GM13976 (cell line): ENCODE measurements around the gene CCP110.

Experiments
- DNase-seq: peaks from one replicate; pipeline ENCODE4 v3.0.0; 2012; ENCODE audit warnings: low spot score
- CTCF ChIP-seq: IDR thresholded peaks from 2 replicates; pipeline ENCODE4 v1.5.1; 2012; ENCODE audit warnings: borderline replicate concordance, mild to moderate bottlenecking; ENCODE audit not compliant: insufficient read depth; ENCODE audit errors: extremely low read depth, missing control alignments, control extremely low read depth
- in situ Hi-C: fragments of 300-500 bp; cut with MboI; formaldehyde crosslinking; loops from one replicate; pipeline ENCODE4 v1.12.0; 2022; ENCODE audit warnings: low sequenced_read_pairs, mixed read lengths, inconsistent platforms; ENCODE audit not compliant: unreplicated experiment

The CCP110 gene

GRCh38 chr16:19523184-19523558 lies 571 bp upstream of the CCP110 start:
- DNase-seq, result no peak
- no peak for TF ChIP-seq CTCF
- in situ Hi-C loops, result no loop called here

GRCh38 chr16:19524356-19524615 lies 544 bp downstream of the CCP110 start:
- DNase-seq, result no peak
- no peak for TF ChIP-seq CTCF
- in situ Hi-C loops, result no loop called here

DNA sequence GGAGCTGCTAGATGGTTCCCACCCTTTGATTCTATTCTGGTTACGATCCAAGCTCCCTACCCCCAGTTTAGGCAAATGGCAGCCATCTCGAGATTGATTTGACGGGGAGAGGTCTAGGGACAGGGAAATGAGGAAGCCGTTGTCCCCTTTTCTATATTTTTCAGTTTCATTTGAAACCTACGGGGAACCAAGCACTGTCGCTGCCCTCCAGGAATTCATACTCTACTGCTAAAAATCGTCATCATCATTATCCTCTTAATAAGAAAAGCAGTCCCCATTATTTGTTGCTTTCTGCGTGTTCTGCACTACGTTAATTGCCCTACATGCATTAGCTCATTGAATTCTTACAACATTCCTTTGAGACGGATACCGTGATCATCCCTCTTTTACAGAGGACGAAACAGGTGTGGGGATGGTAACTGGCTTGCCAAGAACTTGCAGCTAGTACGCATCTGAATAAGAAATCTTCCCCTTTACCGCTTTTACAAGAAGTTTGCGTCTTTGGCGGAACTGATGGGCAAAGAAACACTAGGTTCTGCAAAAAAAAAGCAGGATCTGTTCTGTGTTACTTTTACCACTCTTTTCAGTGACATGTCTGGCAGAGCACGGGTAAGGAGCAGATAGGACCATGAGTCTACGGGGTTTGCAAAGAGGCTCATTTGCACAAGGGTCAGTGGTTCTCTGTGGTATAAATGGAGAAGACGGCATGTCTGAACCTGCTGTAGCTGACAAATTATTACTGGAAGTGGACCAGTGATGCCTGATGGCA lies 1.1 kb downstream of the CCP110 start:
- no peak for TF ChIP-seq CTCF
- DNase-seq, result peak; percentile 30
- in situ Hi-C loops, result no loop called here

- no peak for TF ChIP-seq CTCF
- in situ Hi-C loops, result no loop called here
- no peak for DNase-seq
These were observed 1.6 kb downstream of the CCP110 start for GRCh38 chr16:19525385-19525723.

GRCh38 chr16:19527161-19527560 lies 3.4 kb downstream of the CCP110 start:
- in situ Hi-C loops, result no loop called here
- no peak for TF ChIP-seq CTCF
- no peak for DNase-seq

DNA sequence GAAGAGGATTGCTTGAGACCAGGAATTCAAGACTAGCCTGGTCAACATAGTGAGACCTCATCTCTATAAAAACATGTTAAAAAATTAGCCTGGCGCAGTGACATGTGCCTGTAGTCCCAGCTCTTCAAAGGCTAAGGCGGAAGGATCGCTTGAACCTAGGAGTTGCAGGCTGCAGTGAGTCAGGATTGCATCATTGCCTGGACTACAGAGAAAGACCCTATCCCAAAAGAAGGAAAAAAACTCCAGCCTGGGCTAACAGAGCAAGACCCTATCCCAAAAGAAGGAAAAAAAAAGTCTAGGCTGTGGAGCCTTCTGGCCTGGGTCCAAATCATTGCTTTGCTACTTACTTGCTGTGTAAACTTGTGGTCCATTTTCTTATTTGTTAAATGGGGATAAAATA lies 4.9 kb downstream of the CCP110 start:
- no peak for DNase-seq
- no peak for TF ChIP-seq CTCF
- in situ Hi-C loops, result no loop called here

DNA sequence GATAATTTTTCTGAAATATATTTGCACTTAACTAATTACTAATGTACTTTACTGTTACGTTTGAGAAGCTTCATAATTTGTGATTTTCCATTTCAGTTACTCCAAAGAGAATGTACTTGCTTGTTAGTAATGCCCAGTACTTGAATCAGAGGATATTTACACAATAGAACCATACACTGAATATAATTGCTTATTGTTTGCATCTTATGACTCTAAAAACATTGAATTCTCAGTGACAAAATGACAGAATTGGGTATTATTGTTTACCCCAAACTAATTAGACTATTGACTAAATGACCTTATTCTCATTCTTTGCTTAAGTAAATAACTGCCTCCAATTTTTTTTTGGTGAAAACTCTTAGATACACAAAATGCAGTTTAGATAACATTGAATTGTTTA lies 8.9 kb downstream of the CCP110 start:
- TF ChIP-seq CTCF, result no peak
- no peak for DNase-seq
- in situ Hi-C loops, result no loop called here
